HepG2 (cell line): ENCODE results near the gene SLC29A1. TPM values are rescaled to one million over a fixed set of nuclear protein-coding genes. Genes with fewer than 3 reads are reported as not detected.
A peak's percentile ranks its signal among the peaks of the same experiment; 100 is the strongest.

Experiments used
- EP300 ChIP-seq, 3 experiments: sonication (generic) in 1 of 3; formaldehyde crosslinking in 1 of 3; IDR thresholded peaks; 2 replicates each; pipeline versions ENCODE4 v1.5.1 to v1.6.1; 2011 to 2020; ENCODE audit warnings: low read depth in 2 of 3, low read length in 2 of 3, borderline replicate concordance in 1 of 3, improper control_type of control experiment in 1 of 3, mild to moderate bottlenecking in 1 of 3, missing genetic modification reagents in 1 of 3, moderate library complexity in 1 of 3
- HIVEP1 ChIP-seq: sonication (generic); formaldehyde crosslinking; IDR thresholded peaks from 2 replicates; pipeline ENCODE4 v1.4.0; 2020; ENCODE audit warnings: mild to moderate bottlenecking, missing genetic modification reagents
- NKX3-1 ChIP-seq: sonication (generic); formaldehyde crosslinking; IDR thresholded peaks from 2 replicates; pipeline ENCODE4 v1.5.0; 2020; ENCODE audit warnings: missing genetic modification reagents
- PCBP2 ChIP-seq: fragments of 200-400 bp; formaldehyde crosslinking; optimal IDR thresholded peaks from 2 replicates; pipeline ENCODE3; 2018; ENCODE audit warnings: low read length, low read depth; ENCODE audit not compliant: poor library complexity, severe bottlenecking
- POGZ ChIP-seq: sonication (generic); formaldehyde crosslinking; IDR thresholded peaks from 2 replicates; pipeline ENCODE4 v1.4.0; 2020; ENCODE audit warnings: mild to moderate bottlenecking, missing genetic modification reagents
- POLR2AphosphoS2 ChIP-seq: IDR thresholded peaks from 2 replicates; pipeline ENCODE4 v1.6.1; 2011; ENCODE audit warnings: low read depth, low read length, improper control_type of control experiment
- RERE ChIP-seq: IDR thresholded peaks from 2 replicates; pipeline ENCODE4 v1.6.1; 2016; ENCODE audit warnings: low read depth, missing genetic modification reagents, missing compliant biosample characterization
- SMC3 ChIP-seq: IDR thresholded peaks from 2 replicates; pipeline ENCODE4 v1.6.1; 2011; ENCODE audit warnings: low read length, improper control_type of control experiment
- SSRP1 ChIP-seq: IDR thresholded peaks from 2 replicates; pipeline ENCODE4 v1.6.1; 2016; ENCODE audit warnings: control low read depth
- TFAP4 ChIP-seq: sonication (generic); IDR thresholded peaks from 2 replicates; pipeline ENCODE4 v1.6.1; 2016; ENCODE audit warnings: low read depth, borderline replicate concordance
- ZNF124 ChIP-seq: sonication (generic); formaldehyde crosslinking; IDR thresholded peaks from 2 replicates; pipeline ENCODE4 v1.4.0; 2020; ENCODE audit warnings: missing genetic modification reagents
- ZNF343 ChIP-seq: sonication (generic); formaldehyde crosslinking; IDR thresholded peaks from 2 replicates; pipeline ENCODE4 v1.4.0; 2020; ENCODE audit warnings: mild to moderate bottlenecking, missing genetic modification reagents
- ZNF484 ChIP-seq: sonication (generic); formaldehyde crosslinking; IDR thresholded peaks from 2 replicates; pipeline ENCODE4 v1.5.1; 2020; ENCODE audit warnings: mild to moderate bottlenecking, low read depth, missing genetic modification reagents, borderline replicate concordance
- ZNF768 ChIP-seq: sonication (generic); formaldehyde crosslinking; IDR thresholded peaks from 2 replicates; pipeline ENCODE4 v1.4.0; 2020; ENCODE audit warnings: missing genetic modification reagents
- polyA plus RNA-seq, 8 experiments: library from polyadenylated mRNA; depleted of rRNA in 3 of 8; stranded (reverse) in 7 of 8; unstranded in 1 of 8; fragments of >200 nt; fragmentation: Illumina TruSeq in 4 of 8; extraction: Trizol in 4 of 8; gene quantifications; 2 replicates each; pipeline versions ENCODE4 v1.2.1 to v1.2.3, GENCODE V29; 2011 to 2016; ENCODE audit warnings: low read depth in 4 of 8, missing spikeins in 1 of 8, mixed read lengths in 1 of 8; ENCODE audit not compliant: insufficient read depth in 1 of 8
- total RNA-seq, 5 experiments: library from RNA; depleted of rRNA; stranded (reverse); fragments of >200 nt; fragmentation: Illumina TruSeq; extraction: Trizol; gene quantifications; 2 replicates each; pipeline ENCODE4 v1.2.3, GENCODE V29; 2016; ENCODE audit warnings: low read depth in 1 of 5
- TF ChIP-seq, protein P1 (sequence below): sonication (generic); formaldehyde crosslinking; IDR thresholded peaks from 2 replicates; pipeline ENCODE4 v1.4.0; 2020; ENCODE audit warnings: missing genetic modification reagents, mild to moderate bottlenecking, borderline replicate concordance
- TF ChIP-seq, protein P2 (sequence below): IDR thresholded peaks from 2 replicates; pipeline ENCODE4 v1.6.1; 2012; ENCODE audit warnings: inconsistent platforms
- TF ChIP-seq, protein P3 (sequence below): fragments of 450-650 bp; IDR thresholded peaks from 2 replicates; pipeline ENCODE4 v1.6.1; 2016

The SLC29A1 gene
- total and polyA plus RNA-seq, 2 of the 13 experiments (the other 11 are each of a cell fraction or from before 2014, with no cell fraction given), result 43.2 to 106 TPM

DNA sequence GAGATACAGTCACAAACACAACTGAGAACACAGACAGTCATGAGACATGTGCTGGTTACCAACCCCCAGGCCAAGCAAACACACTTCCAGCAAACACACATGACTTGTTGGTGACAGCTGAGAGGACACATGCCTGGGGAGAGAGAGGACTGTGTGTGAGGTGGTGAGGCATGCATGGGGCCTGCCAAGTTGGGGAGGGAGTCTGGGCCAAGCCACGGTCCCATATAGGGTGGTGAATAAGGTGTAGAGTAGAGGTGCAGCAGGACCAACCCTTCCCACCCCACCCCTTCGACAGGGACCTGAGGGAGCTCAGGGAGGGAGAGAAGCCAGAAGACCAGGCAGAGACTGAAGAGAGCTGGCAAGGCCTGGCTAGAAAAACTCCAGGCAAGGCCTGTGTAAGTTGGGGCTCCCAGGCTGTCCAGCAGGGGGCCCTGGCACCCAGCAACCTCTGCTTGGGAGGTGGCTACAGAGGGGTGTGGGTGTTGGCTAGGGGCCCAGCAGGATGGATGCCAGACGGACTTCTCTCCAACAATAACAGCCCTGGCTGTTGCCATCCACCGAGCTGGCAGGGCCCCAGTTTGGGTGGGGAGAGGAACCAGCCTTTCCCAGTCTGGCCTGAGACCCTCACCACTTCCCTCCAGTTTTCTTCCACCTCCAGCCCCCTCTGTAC, 2.0 kb upstream of the SLC29A1 start (continued):
- TF ChIP-seq RERE (CRISPR knock-in tag) (no peak), POGZ (CRISPR knock-in tag) (peak; percentile 44; the same call in 1 of the 2 replicates), NKX3-1 (no peak), SSRP1 (CRISPR knock-in tag) (peak; percentile 80; the same call in 1 of the 2 replicates), EP300 (IDR thresholded peaks at IDR 0.05; ENCODE audit: low read depth in 2 of 2, low read length in 2 of 2) (peak in 1 of 2 experiments; percentile 12; a peak in 1 of 4 replicates), EP300 (CRISPR knock-in tag; IDR thresholded peaks at IDR 0.05; ENCODE audit: borderline replicate concordance) (no peak), TFAP4 (peak; percentile 72; the same call in 1 of the 2 replicates), SMC3 (peak; percentile 54; the same call in 1 of the 2 replicates), POLR2AphosphoS2 (no peak), ZNF343 (CRISPR knock-in tag) (no peak), HIVEP1 (CRISPR knock-in tag) (no peak; the same call in 1 of the 2 replicates), ZNF768 (CRISPR knock-in tag) (peak; percentile 61; the same call in 1 of the 2 replicates), ZNF124 (0 out of 2 replicates have a peak, but pooled peaks have one; percentile 49), ZNF484 (CRISPR knock-in tag) (no peak), PCBP2 (no peak)
- TF ChIP-seq, protein P1, sequence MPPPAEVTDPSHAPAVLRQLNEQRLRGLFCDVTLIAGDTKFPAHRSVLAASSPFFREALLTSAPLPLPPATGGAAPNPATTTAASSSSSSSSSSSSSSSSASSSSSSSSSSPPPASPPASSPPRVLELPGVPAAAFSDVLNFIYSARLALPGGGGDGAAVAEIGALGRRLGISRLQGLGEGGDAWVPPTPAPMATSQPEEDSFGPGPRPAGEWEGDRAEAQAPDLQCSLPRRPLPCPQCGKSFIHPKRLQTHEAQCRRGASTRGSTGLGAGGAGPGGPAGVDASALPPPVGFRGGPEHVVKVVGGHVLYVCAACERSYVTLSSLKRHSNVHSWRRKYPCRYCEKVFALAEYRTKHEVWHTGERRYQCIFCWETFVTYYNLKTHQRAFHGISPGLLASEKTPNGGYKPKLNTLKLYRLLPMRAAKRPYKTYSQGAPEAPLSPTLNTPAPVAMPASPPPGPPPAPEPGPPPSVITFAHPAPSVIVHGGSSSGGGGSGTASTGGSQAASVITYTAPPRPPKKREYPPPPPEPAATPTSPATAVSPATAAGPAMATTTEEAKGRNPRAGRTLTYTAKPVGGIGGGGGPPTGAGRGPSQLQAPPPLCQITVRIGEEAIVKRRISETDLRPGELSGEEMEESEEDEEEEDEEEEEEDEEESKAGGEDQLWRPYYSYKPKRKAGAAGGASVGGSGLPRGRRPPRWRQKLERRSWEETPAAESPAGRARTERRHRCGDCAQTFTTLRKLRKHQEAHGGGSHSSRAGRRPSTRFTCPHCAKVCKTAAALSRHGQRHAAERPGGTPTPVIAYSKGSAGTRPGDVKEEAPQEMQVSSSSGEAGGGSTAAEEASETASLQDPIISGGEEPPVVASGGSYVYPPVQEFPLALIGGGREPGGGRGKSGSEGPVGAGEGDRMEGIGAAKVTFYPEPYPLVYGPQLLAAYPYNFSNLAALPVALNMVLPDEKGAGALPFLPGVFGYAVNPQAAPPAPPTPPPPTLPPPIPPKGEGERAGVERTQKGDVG (CRISPR knock-in tag), result peak; percentile 91; the same call in 1 of the 2 replicates
- TF ChIP-seq, protein P2, sequence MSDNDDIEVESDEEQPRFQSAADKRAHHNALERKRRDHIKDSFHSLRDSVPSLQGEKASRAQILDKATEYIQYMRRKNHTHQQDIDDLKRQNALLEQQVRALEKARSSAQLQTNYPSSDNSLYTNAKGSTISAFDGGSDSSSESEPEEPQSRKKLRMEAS, result peak; percentile 68
- TF ChIP-seq, protein P3, sequence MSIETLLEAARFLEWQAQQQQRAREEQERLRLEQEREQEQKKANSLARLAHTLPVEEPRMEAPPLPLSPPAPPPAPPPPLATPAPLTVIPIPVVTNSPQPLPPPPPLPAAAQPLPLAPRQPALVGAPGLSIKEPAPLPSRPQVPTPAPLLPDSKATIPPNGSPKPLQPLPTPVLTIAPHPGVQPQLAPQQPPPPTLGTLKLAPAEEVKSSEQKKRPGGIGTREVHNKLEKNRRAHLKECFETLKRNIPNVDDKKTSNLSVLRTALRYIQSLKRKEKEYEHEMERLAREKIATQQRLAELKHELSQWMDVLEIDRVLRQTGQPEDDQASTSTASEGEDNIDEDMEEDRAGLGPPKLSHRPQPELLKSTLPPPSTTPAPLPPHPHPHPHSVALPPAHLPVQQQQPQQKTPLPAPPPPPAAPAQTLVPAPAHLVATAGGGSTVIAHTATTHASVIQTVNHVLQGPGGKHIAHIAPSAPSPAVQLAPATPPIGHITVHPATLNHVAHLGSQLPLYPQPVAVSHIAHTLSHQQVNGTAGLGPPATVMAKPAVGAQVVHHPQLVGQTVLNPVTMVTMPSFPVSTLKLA, result peak; percentile 88
